ENCODE measurements around the gene PRMT1.

DNA sequence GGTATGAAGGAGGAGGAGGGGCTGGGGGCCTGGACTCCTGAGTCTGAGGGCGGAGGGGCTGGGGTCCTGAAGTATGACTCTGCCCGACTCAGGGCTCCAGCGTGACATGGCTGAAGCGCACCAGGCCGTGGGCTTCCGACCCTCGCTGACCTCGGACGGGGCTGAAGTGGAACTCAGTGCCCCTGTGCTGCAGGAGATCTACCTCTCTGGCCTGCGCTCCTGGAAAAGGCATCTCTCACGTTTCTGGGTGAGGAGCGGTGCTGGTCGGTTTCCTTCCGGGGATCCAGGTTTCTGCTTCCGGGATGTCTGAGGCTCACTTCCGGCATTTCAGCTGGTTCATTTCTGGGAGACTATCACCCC lies 15.1 kb downstream of the PRMT1 start:
- TF ChIP-seq FOXK2 (conservative IDR thresholded peaks at IDR 0.05 in 1 of 2, IDR thresholded peaks at IDR 0.05 in 1 of 2; ENCODE audit: low read depth in 2 of 2) (no peak), POLR2AphosphoS5 (IDR thresholded peaks at IDR 0.05; ENCODE audit: control insufficient read depth, insufficient read depth, low read depth, low read length) (no peak), MXI1 (IDR thresholded peaks at IDR 0.05; ENCODE audit: low read depth, low read length) (no peak), MTA2 (IDR thresholded peaks at IDR 0.05; ENCODE audit: low read depth) (no peak), SNRNP70 (optimal IDR thresholded peaks at IDR 0.05; ENCODE audit: low read depth, low read length) (no peak), ZNF24 (IDR thresholded peaks at IDR 0.05) (no peak), SREBF1 (IDR thresholded peaks at IDR 0.05; ENCODE audit: borderline replicate concordance, low read depth, low read length) (no peak)
- TF ChIP-seq, protein P1, sequence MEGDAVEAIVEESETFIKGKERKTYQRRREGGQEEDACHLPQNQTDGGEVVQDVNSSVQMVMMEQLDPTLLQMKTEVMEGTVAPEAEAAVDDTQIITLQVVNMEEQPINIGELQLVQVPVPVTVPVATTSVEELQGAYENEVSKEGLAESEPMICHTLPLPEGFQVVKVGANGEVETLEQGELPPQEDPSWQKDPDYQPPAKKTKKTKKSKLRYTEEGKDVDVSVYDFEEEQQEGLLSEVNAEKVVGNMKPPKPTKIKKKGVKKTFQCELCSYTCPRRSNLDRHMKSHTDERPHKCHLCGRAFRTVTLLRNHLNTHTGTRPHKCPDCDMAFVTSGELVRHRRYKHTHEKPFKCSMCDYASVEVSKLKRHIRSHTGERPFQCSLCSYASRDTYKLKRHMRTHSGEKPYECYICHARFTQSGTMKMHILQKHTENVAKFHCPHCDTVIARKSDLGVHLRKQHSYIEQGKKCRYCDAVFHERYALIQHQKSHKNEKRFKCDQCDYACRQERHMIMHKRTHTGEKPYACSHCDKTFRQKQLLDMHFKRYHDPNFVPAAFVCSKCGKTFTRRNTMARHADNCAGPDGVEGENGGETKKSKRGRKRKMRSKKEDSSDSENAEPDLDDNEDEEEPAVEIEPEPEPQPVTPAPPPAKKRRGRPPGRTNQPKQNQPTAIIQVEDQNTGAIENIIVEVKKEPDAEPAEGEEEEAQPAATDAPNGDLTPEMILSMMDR (IDR thresholded peaks at IDR 0.05 in 2 of 3, conservative IDR thresholded peaks at IDR 0.05 in 1 of 3; ENCODE audit: insufficient read depth in 2 of 3, low read depth in 1 of 3, low read length in 3 of 3) = no peak
- TF ChIP-seq, protein P2, sequence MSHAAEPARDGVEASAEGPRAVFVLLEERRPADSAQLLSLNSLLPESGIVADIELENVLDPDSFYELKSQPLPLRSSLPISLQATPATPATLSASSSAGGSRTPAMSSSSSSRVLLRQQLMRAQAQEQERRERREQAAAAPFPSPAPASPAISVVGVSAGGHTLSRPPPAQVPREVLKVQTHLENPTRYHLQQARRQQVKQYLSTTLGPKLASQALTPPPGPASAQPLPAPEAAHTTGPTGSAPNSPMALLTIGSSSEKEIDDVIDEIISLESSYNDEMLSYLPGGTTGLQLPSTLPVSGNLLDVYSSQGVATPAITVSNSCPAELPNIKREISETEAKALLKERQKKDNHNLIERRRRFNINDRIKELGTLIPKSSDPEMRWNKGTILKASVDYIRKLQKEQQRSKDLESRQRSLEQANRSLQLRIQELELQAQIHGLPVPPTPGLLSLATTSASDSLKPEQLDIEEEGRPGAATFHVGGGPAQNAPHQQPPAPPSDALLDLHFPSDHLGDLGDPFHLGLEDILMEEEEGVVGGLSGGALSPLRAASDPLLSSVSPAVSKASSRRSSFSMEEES (CRISPR knock-in tag; IDR thresholded peaks at IDR 0.05) = no peak
- TF ChIP-seq, protein P3, sequence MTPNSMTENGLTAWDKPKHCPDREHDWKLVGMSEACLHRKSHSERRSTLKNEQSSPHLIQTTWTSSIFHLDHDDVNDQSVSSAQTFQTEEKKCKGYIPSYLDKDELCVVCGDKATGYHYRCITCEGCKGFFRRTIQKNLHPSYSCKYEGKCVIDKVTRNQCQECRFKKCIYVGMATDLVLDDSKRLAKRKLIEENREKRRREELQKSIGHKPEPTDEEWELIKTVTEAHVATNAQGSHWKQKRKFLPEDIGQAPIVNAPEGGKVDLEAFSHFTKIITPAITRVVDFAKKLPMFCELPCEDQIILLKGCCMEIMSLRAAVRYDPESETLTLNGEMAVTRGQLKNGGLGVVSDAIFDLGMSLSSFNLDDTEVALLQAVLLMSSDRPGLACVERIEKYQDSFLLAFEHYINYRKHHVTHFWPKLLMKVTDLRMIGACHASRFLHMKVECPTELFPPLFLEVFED (CRISPR knock-in tag; conservative IDR thresholded peaks at IDR 0.05) = no peak
- TF ChIP-seq, protein P4, sequence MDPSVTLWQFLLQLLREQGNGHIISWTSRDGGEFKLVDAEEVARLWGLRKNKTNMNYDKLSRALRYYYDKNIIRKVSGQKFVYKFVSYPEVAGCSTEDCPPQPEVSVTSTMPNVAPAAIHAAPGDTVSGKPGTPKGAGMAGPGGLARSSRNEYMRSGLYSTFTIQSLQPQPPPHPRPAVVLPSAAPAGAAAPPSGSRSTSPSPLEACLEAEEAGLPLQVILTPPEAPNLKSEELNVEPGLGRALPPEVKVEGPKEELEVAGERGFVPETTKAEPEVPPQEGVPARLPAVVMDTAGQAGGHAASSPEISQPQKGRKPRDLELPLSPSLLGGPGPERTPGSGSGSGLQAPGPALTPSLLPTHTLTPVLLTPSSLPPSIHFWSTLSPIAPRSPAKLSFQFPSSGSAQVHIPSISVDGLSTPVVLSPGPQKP (CRISPR knock-in tag; IDR thresholded peaks at IDR 0.05) = no peak
